Testis (tissue), 2 donors: Measurements from ENCODE around the gene RAP1GAP2.

Experiments used
- POLR2A ChIP-seq: fragments of 450-650 bp; IDR thresholded peaks from one replicate; pipeline ENCODE4 v1.6.1; 2017; ENCODE audit warnings: antibody characterized with exemption, mild to moderate bottlenecking, moderate library complexity
- TF ChIP-seq, protein P1 (sequence below), 3 experiments: fragments of 450-650 bp in 2 of 3; fragments of 200-600 bp in 1 of 3; sonication (generic) in 1 of 3; IDR thresholded peaks; one replicate each; pipeline ENCODE4 v1.5.1; 2016 to 2019; ENCODE audit warnings: antibody characterized with exemption in 3 of 3, mild to moderate bottlenecking in 2 of 3, moderate library complexity in 1 of 3

GRCh38 chr17:2989855-2990254 is 193.6 kb downstream of the RAP1GAP2 start:
- TF ChIP-seq, protein P1, sequence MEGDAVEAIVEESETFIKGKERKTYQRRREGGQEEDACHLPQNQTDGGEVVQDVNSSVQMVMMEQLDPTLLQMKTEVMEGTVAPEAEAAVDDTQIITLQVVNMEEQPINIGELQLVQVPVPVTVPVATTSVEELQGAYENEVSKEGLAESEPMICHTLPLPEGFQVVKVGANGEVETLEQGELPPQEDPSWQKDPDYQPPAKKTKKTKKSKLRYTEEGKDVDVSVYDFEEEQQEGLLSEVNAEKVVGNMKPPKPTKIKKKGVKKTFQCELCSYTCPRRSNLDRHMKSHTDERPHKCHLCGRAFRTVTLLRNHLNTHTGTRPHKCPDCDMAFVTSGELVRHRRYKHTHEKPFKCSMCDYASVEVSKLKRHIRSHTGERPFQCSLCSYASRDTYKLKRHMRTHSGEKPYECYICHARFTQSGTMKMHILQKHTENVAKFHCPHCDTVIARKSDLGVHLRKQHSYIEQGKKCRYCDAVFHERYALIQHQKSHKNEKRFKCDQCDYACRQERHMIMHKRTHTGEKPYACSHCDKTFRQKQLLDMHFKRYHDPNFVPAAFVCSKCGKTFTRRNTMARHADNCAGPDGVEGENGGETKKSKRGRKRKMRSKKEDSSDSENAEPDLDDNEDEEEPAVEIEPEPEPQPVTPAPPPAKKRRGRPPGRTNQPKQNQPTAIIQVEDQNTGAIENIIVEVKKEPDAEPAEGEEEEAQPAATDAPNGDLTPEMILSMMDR (IDR thresholded peaks at IDR 0.05), result no peak
- TF ChIP-seq POLR2A, result no peak
